NT2/D1 (cell line): ENCODE results near the gene RNF14.

Experiments used
- DNase-seq: peaks from one replicate; pipeline ENCODE4 v3.0.0-alpha.2; 2011; ENCODE audit warnings: low read depth, low spot score
- H3K27me3 ChIP-seq: 2 replicates; pipeline ENCODE4 v1.6.0; 2011; ENCODE audit warnings: mild to moderate bottlenecking; ENCODE audit not compliant: insufficient read length, insufficient read depth
- H3K36me3 ChIP-seq: 2 replicates; pipeline ENCODE4 v1.6.1; 2011; ENCODE audit warnings: mild to moderate bottlenecking, low read length, mixed read lengths; ENCODE audit not compliant: insufficient read depth, insufficient read length
- H3K4me1 ChIP-seq: 2 replicates; pipeline ENCODE4 v1.5.1; 2011; ENCODE audit not compliant: insufficient read depth, insufficient read length
- H3K4me3 ChIP-seq: 2 replicates; pipeline ENCODE4 v1.5.1; 2011; ENCODE audit warnings: low read depth; ENCODE audit not compliant: insufficient read length
- H3K9ac ChIP-seq: 2 replicates; pipeline ENCODE4 v1.6.0; 2011; ENCODE audit warnings: low read depth; ENCODE audit not compliant: insufficient read length
- H3K9me3 ChIP-seq: 2 replicates; pipeline ENCODE4 v1.5.1; 2011; ENCODE audit warnings: mild to moderate bottlenecking, low read length; ENCODE audit not compliant: insufficient read depth
- SUZ12 ChIP-seq: IDR thresholded peaks from 2 replicates; pipeline ENCODE4 v1.6.1; 2011; ENCODE audit not compliant: insufficient read length, insufficient read depth; ENCODE audit errors: extremely low read depth
- YY1 ChIP-seq: IDR thresholded peaks from 2 replicates; pipeline ENCODE4 v1.6.1; 2011; ENCODE audit not compliant: insufficient read length, insufficient read depth
- ZNF274 ChIP-seq: IDR thresholded peaks from 2 replicates; pipeline ENCODE4 v1.6.1; 2011; ENCODE audit warnings: mild to moderate bottlenecking, low read depth, low read length

RNF14 gene

GRCh38 chr5:142012792-142013388, 44.0 kb downstream of the RNF14 start, which contains the start of gene GNPDA1:
Gene GNPDA1, minus strand, starts transcription at chr5:142013027. Its CDS starts 992 bp downstream, at chr5:142012035.
- Histone ChIP-seq H3K36me3 (peaks cover 30% of the 10 kb centered on the region), H3K4me1 (no peaks in the 10 kb centered on the region), H3K27me3 (no peaks in the 10 kb centered on the region), H3K4me3 (peak within 1 kb of the TSS; percentile 81), H3K9ac (peak within 1 kb of the TSS; percentile 86), H3K9me3 (no peaks in the 10 kb centered on the region)
- no peak for DNase-seq
- TF ChIP-seq SUZ12, result no peak
- no peak for TF ChIP-seq YY1
- TF ChIP-seq ZNF274, result no peak

- H3K4me1 ChIP-seq, result no peaks in the 10 kb centered on the region
- peaks cover 25% of the 10 kb centered on the region for H3K36me3 ChIP-seq
- no peaks in the 10 kb centered on the region for H3K27me3 ChIP-seq
- no peak for TF ChIP-seq YY1
- TF ChIP-seq SUZ12, result no peak
- no peak for TF ChIP-seq ZNF274
- no peak for DNase-seq
- no peak overlapping the region for H3K4me3 ChIP-seq
- peak overlapping the region; percentile 0 for H3K9ac ChIP-seq
- H3K9me3 ChIP-seq, result no peaks in the 10 kb centered on the region
Observed at GRCh38 chr5:142013734-142014521, 45.0 kb downstream of the RNF14 start.

GRCh38 chr5:142014911-142015584, 46.1 kb downstream of the RNF14 start:
- Histone ChIP-seq H3K9ac (no peak overlapping the region), H3K27me3 (no peaks in the 10 kb centered on the region), H3K4me3 (no peak overlapping the region), H3K4me1 (no peaks in the 10 kb centered on the region), H3K9me3 (no peaks in the 10 kb centered on the region; the same call in 1 of the 2 replicates), H3K36me3 (peaks cover 15% of the 10 kb centered on the region)
- TF ChIP-seq YY1, result no peak
- no peak for TF ChIP-seq ZNF274
- TF ChIP-seq SUZ12, result no peak
- DNase-seq, result no peak

GRCh38 chr5:142015781-142016533, 47.1 kb downstream of the RNF14 start:
- TF ChIP-seq ZNF274, result no peak
- no peak for TF ChIP-seq SUZ12
- TF ChIP-seq YY1, result no peak
- H3K9me3 ChIP-seq, result no peaks in the 10 kb centered on the region; the same call in 1 of the 2 replicates
- no peak overlapping the region for H3K9ac ChIP-seq
- no peak overlapping the region for H3K4me3 ChIP-seq
- no peaks in the 10 kb centered on the region for H3K27me3 ChIP-seq
- no peaks in the 10 kb centered on the region for H3K4me1 ChIP-seq
- H3K36me3 ChIP-seq, result peaks cover 8% of the 10 kb centered on the region
- DNase-seq, result no peak

GRCh38 chr5:142016556-142016955, 47.7 kb downstream of the RNF14 start:
- H3K4me1 ChIP-seq, result no peaks in the 10 kb centered on the region
- no peaks in the 10 kb centered on the region; the same call in 1 of the 2 replicates for H3K9me3 ChIP-seq
- H3K27me3 ChIP-seq, result no peaks in the 10 kb centered on the region
- no peak overlapping the region for H3K4me3 ChIP-seq
- no peak for DNase-seq
- no peak overlapping the region for H3K9ac ChIP-seq
- TF ChIP-seq SUZ12 (no peak), YY1 (no peak), ZNF274 (no peak)
- peaks cover 3% of the 10 kb centered on the region for H3K36me3 ChIP-seq

- no peaks in the 10 kb centered on the region; the same call in 1 of the 2 replicates for H3K9me3 ChIP-seq
- no peaks in the 10 kb centered on the region for H3K27me3 ChIP-seq
- TF ChIP-seq ZNF274 (no peak), YY1 (no peak), SUZ12 (no peak)
- H3K4me3 ChIP-seq, result no peak overlapping the region
- H3K9ac ChIP-seq, result no peak overlapping the region
- no peaks in the 10 kb centered on the region for H3K36me3 ChIP-seq
- no peaks in the 10 kb centered on the region for H3K4me1 ChIP-seq
- no peak for DNase-seq
Observed at GRCh38 chr5:142017832-142018427, 49.0 kb downstream of the RNF14 start.
